GM18507 (cell line): ENCODE measurements around the gene RBMS1.

ENCODE experiments used
- DNase-seq: peaks from one replicate; pipeline ENCODE4 v3.0.0; 2011; ENCODE audit warnings: low read depth; ENCODE audit not compliant: insufficient read length; ENCODE audit errors: extremely low spot score
- FAIRE-seq: peaks from 2 replicates; lab custom pipeline; 2011; peaks lifted over from hg19 to GRCh38; lab: Jason Lieb, UNC

RBMS1 gene

GRCh38 chr2:160326786-160327185 is 166.8 kb downstream of the RBMS1 start:
- FAIRE-seq, result no peak

GRCh38 chr2:160325418-160325817 is 168.2 kb downstream of the RBMS1 start:
- no peak for FAIRE-seq

More at GRCh38 chr2:160326786-160327185, 166.8 kb downstream of the RBMS1 start:
- DNase-seq, result no peak

DNA sequence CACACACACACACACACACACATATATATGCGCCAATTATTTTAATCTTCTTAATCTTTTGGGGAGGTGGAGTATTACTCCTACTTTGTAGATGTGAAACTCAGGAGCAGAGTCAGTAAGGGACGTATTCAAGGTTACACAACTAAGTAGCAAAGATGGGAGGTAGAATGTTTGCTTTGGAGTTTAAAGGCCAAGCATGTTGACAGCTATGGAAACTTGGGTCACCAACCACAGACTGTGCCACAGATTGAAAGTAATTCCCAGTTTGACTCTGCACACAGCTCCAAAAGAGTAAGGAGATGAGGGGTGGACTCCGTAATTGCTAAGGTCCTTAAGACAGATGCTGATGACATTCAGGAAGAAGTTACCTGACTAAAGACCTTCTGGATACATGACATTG is 168.7 kb downstream of the RBMS1 start:
- DNase-seq (no peak), FAIRE-seq (no peak)

More at GRCh38 chr2:160325418-160325817, 168.2 kb downstream of the RBMS1 start:
- no peak for DNase-seq

- FAIRE-seq, result peak; percentile 67
- DNase-seq, result peak; percentile 2
Observed at GRCh38 chr2:160324161-160324800, 169.3 kb downstream of the RBMS1 start.

DNA sequence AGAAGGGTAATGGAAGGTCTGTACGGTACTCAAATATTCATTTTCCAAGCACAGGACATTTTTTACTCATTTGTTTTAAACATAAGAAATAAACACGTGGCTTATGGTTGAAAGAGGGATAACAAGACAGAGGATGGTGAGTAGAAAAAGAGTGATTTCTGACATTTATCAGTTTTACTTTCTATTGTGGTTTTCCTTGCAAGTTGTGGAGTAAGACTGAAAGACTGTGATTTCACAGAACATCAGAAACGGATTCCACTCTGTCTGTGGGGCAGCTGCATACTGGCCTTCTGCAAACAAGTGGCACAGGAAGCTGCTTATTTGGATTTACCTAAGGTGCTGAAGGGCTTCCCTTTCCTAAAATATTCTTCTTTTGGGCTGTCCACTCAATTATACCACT is 171.3 kb downstream of the RBMS1 start:
- DNase-seq (peak; percentile 0), FAIRE-seq (peak; percentile 66)

DNA sequence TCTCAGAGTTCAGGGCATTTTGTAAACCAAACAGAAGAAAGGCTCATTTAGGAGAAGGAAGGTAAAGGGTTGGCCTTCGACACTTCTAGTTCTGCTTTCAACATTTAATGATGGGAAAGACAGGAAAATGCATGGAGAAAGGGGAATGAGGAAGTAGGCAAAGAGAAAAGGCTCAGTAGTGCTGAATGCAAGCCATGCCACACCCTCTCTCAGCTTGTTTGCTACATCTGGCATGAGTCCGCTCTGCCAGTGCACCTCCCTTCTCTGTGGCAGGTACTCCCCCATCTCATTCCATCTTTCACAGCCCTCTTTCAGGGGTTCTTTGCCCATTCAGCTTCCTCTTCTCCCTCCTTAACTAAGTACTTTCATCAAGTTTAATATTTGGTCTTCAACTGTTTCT is 172.6 kb downstream of the RBMS1 start:
- DNase-seq (no peak), FAIRE-seq (no peak)

- FAIRE-seq (no peak), DNase-seq (no peak)
Observed at GRCh38 chr2:160319700-160320099, 173.9 kb downstream of the RBMS1 start.

GRCh38 chr2:160318218-160318617 is 175.4 kb downstream of the RBMS1 start:
- FAIRE-seq, result no peak
- no peak for DNase-seq

DNA sequence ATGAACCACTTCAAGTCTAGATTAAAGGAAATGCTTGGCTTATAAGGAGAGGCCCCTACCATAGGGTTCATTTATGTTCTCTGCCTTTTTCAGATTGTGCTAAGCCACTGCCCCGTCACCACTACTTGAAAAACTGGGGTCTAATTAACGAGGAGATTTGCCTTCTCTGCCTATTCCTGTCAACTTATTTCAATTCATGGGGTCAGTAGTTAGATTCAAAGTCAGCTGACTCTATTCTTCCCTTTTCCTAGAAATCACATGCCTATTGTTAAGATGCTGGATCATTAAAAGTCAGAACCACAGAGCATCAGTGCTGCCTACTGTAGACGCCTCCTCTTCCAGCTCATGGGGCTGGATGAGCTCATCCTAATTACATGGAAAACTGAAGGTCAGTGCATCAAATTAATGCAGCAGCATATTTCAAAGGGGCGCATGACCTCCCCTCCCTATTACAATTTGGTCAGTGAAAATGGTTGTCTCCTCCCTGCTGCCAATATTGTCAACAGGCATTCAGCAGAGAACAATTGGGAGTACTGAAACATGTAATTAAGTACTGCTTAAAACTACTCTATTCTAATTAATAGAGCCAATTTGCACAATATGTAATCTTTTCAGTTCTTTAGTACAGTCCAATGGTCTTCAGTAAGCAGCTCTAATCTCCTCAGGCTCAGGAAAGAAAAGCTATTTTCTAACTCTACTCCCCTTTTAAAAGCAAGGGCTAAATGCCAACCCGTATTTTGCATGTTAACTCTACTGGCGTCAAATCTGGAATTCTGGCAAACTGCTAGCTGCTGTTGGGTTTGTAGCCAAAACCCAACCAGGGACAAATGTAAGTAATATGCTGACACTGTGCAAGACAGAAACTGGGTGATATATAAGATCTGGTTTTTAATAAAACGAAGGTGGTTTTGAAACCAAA is 176.2 kb downstream of the RBMS1 start:
- FAIRE-seq, result no peak

DNA sequence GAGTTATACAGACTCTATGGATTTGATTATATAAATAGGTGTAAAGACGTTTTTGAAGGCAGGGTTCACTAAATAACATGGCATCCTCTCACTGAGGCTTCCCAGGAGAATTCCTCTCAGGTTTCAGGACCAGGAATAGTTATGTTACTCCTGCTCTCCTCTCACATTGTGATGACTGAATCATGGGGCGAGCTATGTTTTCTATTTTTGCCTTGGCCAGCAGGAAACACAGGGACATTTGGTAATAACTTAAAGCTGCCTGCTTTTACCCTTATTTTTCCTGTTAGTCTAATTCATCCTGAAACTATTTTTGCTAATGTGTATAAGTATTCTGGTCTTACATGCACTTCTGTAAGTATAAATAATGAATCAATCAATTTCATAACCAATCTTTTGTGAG is 178.3 kb downstream of the RBMS1 start:
- FAIRE-seq, result no peak
- no peak for DNase-seq

More for the DNA sequence above, 176.2 kb downstream of the RBMS1 start:
- DNase-seq, result no peak

DNA sequence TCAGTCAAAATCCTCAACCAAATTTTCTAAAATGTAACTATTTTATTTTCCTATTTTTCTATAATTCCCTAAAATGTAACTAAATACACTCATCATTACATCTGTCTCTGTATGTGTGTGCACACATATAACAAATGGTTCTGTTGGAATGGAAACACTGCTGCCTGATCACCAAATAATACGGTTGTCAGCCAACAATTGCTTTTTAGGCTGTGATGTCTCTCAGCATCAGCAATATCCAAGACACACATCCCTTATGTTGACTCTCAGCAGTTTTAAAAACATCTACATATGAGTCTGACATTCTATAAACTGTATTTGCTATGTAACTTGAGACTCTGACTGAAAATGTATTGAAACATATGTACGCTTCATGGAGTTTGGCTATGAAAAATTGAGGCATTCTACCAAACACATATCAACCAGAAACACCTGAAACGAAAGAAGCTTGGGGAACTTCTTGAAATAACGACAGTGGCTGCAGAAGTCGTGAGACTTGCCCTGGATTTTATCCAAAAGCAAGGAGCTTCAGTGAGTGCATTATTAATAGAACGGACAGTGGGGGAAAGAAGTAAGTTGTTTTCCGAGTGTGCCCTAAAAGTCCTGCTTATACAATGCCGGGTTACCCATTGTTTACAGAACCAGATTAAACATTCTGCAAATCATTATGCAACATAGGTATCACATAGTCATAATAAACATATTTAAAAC is 183.3 kb downstream of the RBMS1 start:
- FAIRE-seq, result no peak
- DNase-seq, result no peak

DNA sequence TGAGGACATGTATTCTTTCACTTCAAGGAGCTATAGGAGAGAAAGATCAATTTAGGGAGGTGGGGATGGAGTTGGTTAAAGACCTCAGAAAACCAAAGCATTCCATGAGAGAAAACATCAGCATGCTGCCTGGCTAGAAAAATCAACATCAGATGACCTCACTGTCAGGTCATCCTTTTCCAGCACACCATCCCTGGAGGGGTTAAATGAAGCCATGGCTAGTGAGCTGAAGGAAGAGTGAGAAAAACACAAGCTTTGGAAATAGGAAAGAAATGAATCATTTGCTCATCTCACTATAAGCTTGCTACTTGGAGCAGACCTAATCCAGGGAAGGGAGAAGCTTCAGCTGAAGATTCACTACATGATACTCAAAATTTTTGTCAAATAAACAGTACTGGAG is 184.0 kb downstream of the RBMS1 start:
- no peak for FAIRE-seq
- DNase-seq, result no peak

DNA sequence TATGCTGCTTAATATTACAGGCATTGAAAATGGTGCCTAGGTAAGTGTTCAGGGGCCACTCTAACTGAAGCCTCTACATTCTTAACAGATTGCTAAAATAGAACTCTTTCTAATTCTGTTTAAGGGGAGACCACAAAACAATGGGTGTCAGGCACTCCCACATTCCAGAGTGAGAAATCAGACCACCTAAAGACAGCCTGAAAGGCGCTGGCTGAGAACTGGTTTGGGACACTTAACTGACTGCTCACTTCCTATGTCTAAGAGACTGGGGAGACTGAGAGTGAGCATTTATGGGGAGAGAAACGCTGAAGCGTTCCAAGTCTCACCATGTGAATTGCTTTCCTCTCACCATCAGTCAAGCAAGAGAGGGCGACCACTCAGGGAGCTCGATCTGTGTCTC is 184.7 kb downstream of the RBMS1 start:
- FAIRE-seq, result no peak
- no peak for DNase-seq

DNA sequence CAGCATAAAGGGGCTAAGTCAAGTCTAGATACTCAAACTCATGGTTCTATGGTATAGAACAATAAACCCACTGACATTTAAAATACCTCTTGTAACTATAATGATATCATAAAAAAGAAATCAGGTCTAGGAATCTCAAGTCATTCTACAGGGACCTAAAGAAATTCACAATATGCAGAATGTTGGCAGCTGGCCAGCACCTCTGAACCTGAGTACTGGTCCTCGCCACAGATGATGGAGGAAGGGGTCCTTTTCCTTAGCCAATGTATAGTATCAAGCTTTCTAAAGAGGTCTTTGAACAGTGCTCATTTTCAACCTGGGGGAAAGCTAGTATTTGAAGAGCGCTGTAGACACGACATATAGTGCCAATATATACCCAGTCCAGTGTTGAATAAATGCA is 185.1 kb downstream of the RBMS1 start:
- FAIRE-seq, result no peak

DNA sequence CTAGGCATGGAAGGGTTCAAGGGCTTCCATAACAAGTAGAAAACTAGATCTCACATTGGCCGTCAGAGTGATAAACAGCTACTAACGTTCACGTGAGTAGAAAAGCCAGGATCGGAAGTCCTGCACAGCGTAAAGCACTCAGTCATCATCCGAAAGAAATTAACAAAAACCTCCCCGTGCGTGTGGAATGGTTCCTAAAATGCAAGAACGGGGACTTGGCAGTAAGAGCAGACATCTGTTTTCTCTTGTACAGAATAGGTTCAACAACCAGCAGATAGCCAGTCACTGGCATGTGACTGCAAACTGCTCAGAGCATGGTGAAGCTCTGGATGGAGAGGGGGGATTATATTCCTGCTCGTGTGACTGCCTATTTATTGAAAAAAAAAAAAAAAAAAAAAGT is 186.6 kb downstream of the RBMS1 start:
- FAIRE-seq (no peak), DNase-seq (no peak)

More for the DNA sequence above, 185.1 kb downstream of the RBMS1 start:
- no peak for DNase-seq

GRCh38 chr2:160305081-160305750 is 188.4 kb downstream of the RBMS1 start:
- FAIRE-seq, result no peak
- no peak for DNase-seq

- FAIRE-seq (no peak), DNase-seq (no peak)
Observed at GRCh38 chr2:160303527-160303926, 190.1 kb downstream of the RBMS1 start.

- no peak for FAIRE-seq
- DNase-seq, result no peak
Observed at GRCh38 chr2:160303076-160303475, 190.5 kb downstream of the RBMS1 start.

- FAIRE-seq, result no peak
- no peak for DNase-seq
Observed at GRCh38 chr2:160301420-160301819, 192.2 kb downstream of the RBMS1 start.

DNA sequence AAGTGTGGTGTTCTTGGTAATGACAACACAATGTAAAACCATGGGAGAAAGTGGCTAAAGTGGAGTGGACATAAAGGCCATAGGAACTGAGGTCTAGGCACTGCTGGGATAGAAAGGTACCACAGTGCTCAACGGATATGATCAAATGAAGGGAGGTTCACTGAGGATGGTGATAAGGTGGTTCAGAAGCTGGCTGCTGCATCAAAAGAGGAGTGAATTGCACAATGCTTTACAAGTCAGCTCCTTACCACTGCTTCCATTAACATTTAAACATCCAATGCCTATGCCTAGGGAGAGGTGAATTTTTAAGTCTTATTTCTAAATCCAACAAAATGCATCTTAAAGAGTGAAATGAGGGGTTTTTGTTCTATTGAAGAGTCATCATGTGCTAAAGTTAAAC is 193.4 kb downstream of the RBMS1 start:
- FAIRE-seq (no peak), DNase-seq (no peak)
